Loucy (cell line): ENCODE measurements around the gene SMYD2.

ENCODE experiments used
- CTCF ChIP-seq: fragments of 200-600 bp; sonication (generic); conservative IDR thresholded peaks from 2 replicates; pipeline ENCODE4 v1.5.1; 2014; ENCODE audit warnings: mild to moderate bottlenecking, antibody characterized with exemption, low read length
- EZH2phosphoT487 ChIP-seq: fragments of 200-600 bp; IDR thresholded peaks from 2 replicates; pipeline ENCODE4 v1.6.1; 2018; ENCODE audit warnings: antibody characterized with exemption, mild to moderate bottlenecking, moderate library complexity, borderline replicate concordance

- TF ChIP-seq CTCF (no peak), EZH2phosphoT487 (no peak)
Measured at GRCh38 chr1:214317300-214317699, 36.3 kb downstream of the SMYD2 start.
